ENCODE data around the gene TYSND1. TPM values are rescaled to one million over a fixed set of nuclear protein-coding genes. Genes with fewer than 3 reads are reported as not detected.

Gene TYSND1
- total RNA-seq, 3 donors from 2014 or later: 11.6 to 11.9 (median 11.8) TPM

GRCh38 chr10:70096016-70096704 is 50.3 kb downstream of the TYSND1 start:
- Mint-ChIP-seq H3K4me1 (ENCODE audit: low read depth) (peaks cover 41% of the 10 kb centered on the region), H3K27me3 (ENCODE audit: low read depth) (no peaks in the 10 kb centered on the region), H3K36me3 (ENCODE audit: insufficient read depth) (peaks cover 13% of the 10 kb centered on the region), H3K4me3 (no peak overlapping the region), H3K9me3 (no peaks in the 10 kb centered on the region)
- DNase-seq (no peak), ATAC-seq (no peak)

GRCh38 chr10:70094250-70094649 is 52.2 kb downstream of the TYSND1 start:
- Mint-ChIP-seq H3K4me3 (peak overlapping the region; percentile 56), H3K9me3 (no peaks in the 10 kb centered on the region), H3K4me1 (ENCODE audit: low read depth) (peaks cover 43% of the 10 kb centered on the region), H3K27me3 (ENCODE audit: low read depth) (no peaks in the 10 kb centered on the region), H3K36me3 (ENCODE audit: insufficient read depth) (peaks cover 6% of the 10 kb centered on the region)
- no peak for DNase-seq
- no peak for ATAC-seq

GRCh38 chr10:70093335-70093944 is 53.1 kb downstream of the TYSND1 start:
- Mint-ChIP-seq H3K4me1 (ENCODE audit: low read depth) (peaks cover 43% of the 10 kb centered on the region), H3K9me3 (no peaks in the 10 kb centered on the region), H3K4me3 (peak overlapping the region; percentile 56), H3K27me3 (ENCODE audit: low read depth) (no peaks in the 10 kb centered on the region), H3K36me3 (ENCODE audit: insufficient read depth) (peaks cover 1% of the 10 kb centered on the region)
- ATAC-seq (peak; percentile 78 to 81), DNase-seq (no peak)

GRCh38 chr10:70092389-70092718 is 54.1 kb downstream of the TYSND1 start:
- Mint-ChIP-seq H3K36me3 (ENCODE audit: insufficient read depth) (no peaks in the 10 kb centered on the region), H3K27me3 (ENCODE audit: low read depth) (no peaks in the 10 kb centered on the region), H3K4me3 (peak overlapping the region; percentile 56), H3K4me1 (ENCODE audit: low read depth) (peaks cover 42% of the 10 kb centered on the region), H3K9me3 (no peaks in the 10 kb centered on the region)
- no peak for DNase-seq
- ATAC-seq: peak in 1 of 2 donors; percentile 17

- no peak for ATAC-seq
- no peak overlapping the region for H3K4me3 Mint-ChIP-seq
- no peaks in the 10 kb centered on the region for H3K9me3 Mint-ChIP-seq
- peaks cover 35% of the 10 kb centered on the region for H3K4me1 Mint-ChIP-seq (ENCODE audit: low read depth)
- no peak for DNase-seq
- H3K27me3 Mint-ChIP-seq (ENCODE audit: low read depth): no peaks in the 10 kb centered on the region
- H3K36me3 Mint-ChIP-seq (ENCODE audit: insufficient read depth): no peaks in the 10 kb centered on the region
Observed at GRCh38 chr10:70090951-70091350, 55.5 kb downstream of the TYSND1 start.

- no peaks in the 10 kb centered on the region for H3K9me3 Mint-ChIP-seq
Observed at GRCh38 chr10:70090013-70090412, 56.5 kb downstream of the TYSND1 start.

GRCh38 chr10:70088308-70088698 is 58.2 kb downstream of the TYSND1 start:
- no peaks in the 10 kb centered on the region for H3K36me3 Mint-ChIP-seq (ENCODE audit: insufficient read depth)
- peaks cover 19% of the 10 kb centered on the region for H3K4me1 Mint-ChIP-seq (ENCODE audit: low read depth)
- H3K4me3 Mint-ChIP-seq: no peak overlapping the region
- H3K9me3 Mint-ChIP-seq: no peaks in the 10 kb centered on the region
- no peaks in the 10 kb centered on the region for H3K27me3 Mint-ChIP-seq (ENCODE audit: low read depth)
- DNase-seq (no peak), ATAC-seq (no peak)

More at GRCh38 chr10:70090013-70090412, 56.5 kb downstream of the TYSND1 start:
- DNase-seq (no peak), ATAC-seq (no peak)
- H3K27me3 Mint-ChIP-seq (ENCODE audit: low read depth): no peaks in the 10 kb centered on the region
- H3K36me3 Mint-ChIP-seq (ENCODE audit: insufficient read depth): no peaks in the 10 kb centered on the region
- peaks cover 33% of the 10 kb centered on the region for H3K4me1 Mint-ChIP-seq (ENCODE audit: low read depth)
- H3K4me3 Mint-ChIP-seq: no peak overlapping the region

Other genes starting within 250 kb of the TYSND1 start
- 1 to 10 TPM in 1 of 3 donors, under 1 TPM in 2; 0.76 to 2.0 (median 0.91) TPM for gene MACROH2A2, start 93.9 kb downstream of the TYSND1 start, total RNA-seq
- gene AIFM2, start 13.9 kb downstream of the TYSND1 start, total RNA-seq: 10 to 100 TPM; 10.5 to 16.9 (median 11.1) TPM
- gene SAR1A, start 23.8 kb upstream of the TYSND1 start, total RNA-seq: 100 to 1,000 TPM; 140 to 147 (median 142) TPM
- 100 to 1,000 TPM; 362 to 495 (median 375) TPM for gene PPA1, start 86.7 kb upstream of the TYSND1 start, total RNA-seq
- gene NPFFR1, start 137.3 kb upstream of the TYSND1 start, total RNA-seq: not detected
- gene LRRC20, start 235.9 kb upstream of the TYSND1 start, total RNA-seq: 10 to 100 TPM in 1 of 3 donors, 1 to 10 TPM in 2; 5.3 to 11.3 (median 7.6) TPM